Fibroblast of mammary gland (primary cell): ENCODE data around the gene SMAP2.
A peak's percentile ranks its signal among the peaks of the same experiment; 100 is the strongest.
"Not testable (repeated sequence)": the region's sequence is repeated elsewhere in the genome, so short reads cannot be mapped to it uniquely, and the experiment has no call there.

Experiments
- DNase-seq: peaks from one replicate; pipeline ENCODE4 v3.0.0-alpha.2; 2010; ENCODE audit warnings: low read depth
- H3K4me3 ChIP-seq: 2 replicates; pipeline ENCODE4 v1.5.1; 2011; ENCODE audit warnings: low read depth, mild to moderate bottlenecking, low read length, moderate library complexity; ENCODE audit not compliant: control insufficient read depth
- CTCF ChIP-seq: conservative IDR thresholded peaks from 2 replicates; pipeline ENCODE4 v1.5.1; 2011; ENCODE audit warnings: low read depth, low read length, inconsistent platforms; ENCODE audit not compliant: control insufficient read depth, insufficient read depth

SMAP2 gene

GRCh38 chr1:40373323-40374283 is at the start of gene SMAP2:
SMAP2 (plus strand) TSS chr1:40373727; CDS start chr1:40374121, 394 bp downstream.
- peak; percentile 89 for DNase-seq
- H3K4me3 ChIP-seq = peak within 1 kb of the TSS; percentile 81
- no peak for TF ChIP-seq CTCF

- not testable (repeated sequence) for DNase-seq, H3K4me3 ChIP-seq
Observed at GRCh38 chr1:40331403-40331802, 42.1 kb upstream of the SMAP2 start.

- no peak overlapping the region for H3K4me3 ChIP-seq
- DNase-seq = no peak
- TF ChIP-seq CTCF = no peak
Observed at GRCh38 chr1:40332695-40333094, 40.8 kb upstream of the SMAP2 start.

- no peak for DNase-seq
- H3K4me3 ChIP-seq = no peak overlapping the region
- TF ChIP-seq CTCF = no peak
Observed at GRCh38 chr1:40337443-40337842, 36.1 kb upstream of the SMAP2 start.

GRCh38 chr1:40338745-40339419 is 34.6 kb upstream of the SMAP2 start:
- peak; percentile 99 for TF ChIP-seq CTCF
- DNase-seq = peak; percentile 77
- no peak overlapping the region for H3K4me3 ChIP-seq

- DNase-seq = no peak
- no peak overlapping the region for H3K4me3 ChIP-seq
- no peak for TF ChIP-seq CTCF
Observed at GRCh38 chr1:40339420-40340323, 33.9 kb upstream of the SMAP2 start.
